LNCAP (cell line): Measurements from ENCODE around the gene OXCT1.

ENCODE experiments used
- CTCF ChIP-seq: fragments of 450-650 bp; IDR thresholded peaks from 2 replicates; pipeline ENCODE4 v1.5.1; 2017; ENCODE audit warnings: mild to moderate bottlenecking

Gene OXCT1

GRCh38 chr5:41686191-41686590 lies 184.0 kb downstream of the OXCT1 start:
- TF ChIP-seq CTCF, result no peak

- TF ChIP-seq CTCF, result no peak
Measured at GRCh38 chr5:41683181-41683580, 187.0 kb downstream of the OXCT1 start.

- TF ChIP-seq CTCF, result no peak
Measured at GRCh38 chr5:41682641-41683040, 187.6 kb downstream of the OXCT1 start.

- TF ChIP-seq CTCF, result no peak
Measured at GRCh38 chr5:41681840-41682239, 188.4 kb downstream of the OXCT1 start.
